SIG-M5 treated with dmso at 0.1 percent for 504 hours (cell line): Measurements from ENCODE around the gene RALGPS1.
A peak's percentile ranks its signal among the peaks of the same experiment; 100 is the strongest.

Experiments
- DNase-seq: peaks from one replicate; lab custom pipeline; 2025; ENCODE audit not compliant: unreplicated experiment; lab: John Stamatoyannopoulos, UW

Gene RALGPS1

DNA sequence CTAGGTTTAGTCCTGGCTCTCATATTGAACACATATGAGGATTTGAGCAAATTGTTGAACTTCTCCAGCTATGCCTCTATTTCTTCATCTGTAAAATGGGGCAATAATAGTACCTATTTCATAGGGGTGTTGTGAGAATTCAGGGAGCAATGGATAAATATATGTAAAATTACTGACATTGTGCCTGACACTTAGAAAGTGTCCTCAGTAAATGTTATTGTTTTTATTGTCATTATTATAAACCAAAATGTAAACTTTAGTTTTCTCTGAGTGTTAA, 106.2 kb downstream of the RALGPS1 start:
- no peak for DNase-seq

DNA sequence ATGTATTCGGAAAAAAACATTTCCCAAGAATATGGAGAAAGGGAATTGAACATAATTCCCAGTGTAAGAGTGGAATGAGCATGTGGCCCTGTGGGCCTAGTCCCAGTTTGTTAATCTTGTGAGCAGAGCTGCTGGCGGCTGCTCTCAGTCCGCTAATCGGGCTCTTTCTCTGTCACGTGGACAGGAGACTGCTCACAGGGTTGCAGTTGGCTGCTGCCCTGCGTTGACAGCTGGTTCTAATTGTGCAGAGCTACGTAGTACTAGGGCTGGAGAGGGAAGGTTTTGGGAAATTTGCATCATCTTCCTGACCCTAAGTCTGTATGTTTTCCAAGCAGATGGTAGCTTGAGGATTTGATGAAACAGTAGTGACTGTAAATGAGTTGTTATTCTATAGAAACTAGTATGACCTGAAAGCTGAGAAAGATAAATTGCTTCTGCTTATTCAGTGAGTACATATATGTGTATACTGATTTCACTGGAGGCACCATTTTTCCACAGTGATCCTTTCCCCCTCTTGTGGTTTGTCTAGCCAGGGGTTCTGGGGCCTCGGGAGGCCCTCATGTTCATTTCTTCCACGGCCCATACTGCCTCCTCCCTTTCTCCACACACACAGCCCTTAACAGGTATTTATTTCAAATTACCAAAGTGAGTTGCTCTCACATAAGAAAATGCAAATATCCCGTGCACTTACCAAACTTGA, 107.2 kb downstream of the RALGPS1 start:
- no peak for DNase-seq

DNA sequence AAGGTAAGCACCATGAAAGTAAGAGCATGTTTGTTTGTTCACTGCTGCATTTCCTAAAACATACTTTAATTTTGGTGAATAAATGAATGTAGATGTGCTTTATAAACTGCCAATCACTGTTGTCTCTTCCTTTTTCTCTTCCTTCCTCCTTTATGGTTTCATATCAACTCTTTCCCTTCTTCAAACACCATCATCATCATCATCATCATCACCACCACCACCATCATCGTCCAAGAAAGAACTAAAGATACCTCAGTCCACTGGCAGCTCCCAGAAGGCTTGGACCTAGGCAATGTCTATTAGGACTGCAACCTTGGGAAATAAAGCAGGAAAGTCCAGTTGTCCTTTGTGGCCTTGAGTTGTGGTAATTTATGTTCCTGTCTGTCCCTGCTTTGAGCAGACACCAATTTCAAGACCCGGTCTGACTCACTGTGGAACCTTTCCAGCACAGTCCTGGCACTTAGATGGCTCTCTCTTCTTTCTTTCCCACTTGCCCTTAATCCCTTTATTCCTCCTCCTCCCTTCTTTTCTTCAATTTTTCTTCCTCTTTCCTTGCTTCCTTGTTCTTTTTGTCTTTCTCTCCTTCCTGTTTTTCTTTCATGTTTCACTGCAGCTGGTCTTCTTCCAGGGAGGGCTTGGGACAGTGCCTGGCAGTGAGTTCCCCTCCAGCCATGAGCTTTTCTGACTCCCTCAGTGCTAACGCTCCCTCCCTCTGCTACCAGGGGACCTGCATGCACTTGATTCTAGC, 108.5 kb downstream of the RALGPS1 start:
- DNase-seq = no peak

DNA sequence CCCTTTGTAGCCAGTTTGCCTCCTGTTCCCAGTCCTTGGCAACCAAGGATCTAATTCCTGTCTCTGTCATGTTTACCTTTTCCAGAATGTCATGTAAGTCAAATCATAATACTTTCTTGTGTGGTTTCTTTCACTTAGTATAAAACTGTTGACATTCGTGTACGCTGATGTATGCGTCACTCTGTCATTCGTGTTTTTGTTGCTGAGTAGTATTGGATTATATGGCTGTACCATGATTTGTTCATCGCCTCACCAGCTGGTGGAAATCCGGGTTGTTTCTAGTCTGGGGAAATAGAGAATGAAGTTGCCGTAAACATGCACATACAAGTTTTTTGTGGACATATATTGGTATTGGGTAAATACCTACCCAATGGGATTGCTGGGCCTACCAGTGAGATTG, 110.5 kb downstream of the RALGPS1 start:
- no peak for DNase-seq

DNA sequence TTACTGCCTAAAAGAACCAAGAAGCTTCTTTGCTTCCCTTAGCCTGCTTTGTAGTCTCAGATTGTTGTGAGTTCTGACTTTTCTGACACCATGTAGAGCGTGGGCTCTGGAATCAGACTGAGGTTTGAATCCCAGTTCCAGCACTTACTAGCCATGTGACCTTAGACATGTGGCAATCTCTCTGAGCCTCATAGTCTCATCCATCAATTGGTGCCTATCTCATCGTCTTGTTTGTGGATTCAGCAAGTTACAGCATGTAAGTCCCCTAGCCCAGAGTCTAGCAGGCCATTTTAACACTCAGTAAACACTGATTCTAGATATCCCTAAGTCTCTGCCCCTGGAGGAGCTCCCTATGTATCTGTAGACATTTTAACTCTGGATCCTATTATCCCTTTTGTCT, 113.1 kb downstream of the RALGPS1 start:
- DNase-seq = no peak

DNA sequence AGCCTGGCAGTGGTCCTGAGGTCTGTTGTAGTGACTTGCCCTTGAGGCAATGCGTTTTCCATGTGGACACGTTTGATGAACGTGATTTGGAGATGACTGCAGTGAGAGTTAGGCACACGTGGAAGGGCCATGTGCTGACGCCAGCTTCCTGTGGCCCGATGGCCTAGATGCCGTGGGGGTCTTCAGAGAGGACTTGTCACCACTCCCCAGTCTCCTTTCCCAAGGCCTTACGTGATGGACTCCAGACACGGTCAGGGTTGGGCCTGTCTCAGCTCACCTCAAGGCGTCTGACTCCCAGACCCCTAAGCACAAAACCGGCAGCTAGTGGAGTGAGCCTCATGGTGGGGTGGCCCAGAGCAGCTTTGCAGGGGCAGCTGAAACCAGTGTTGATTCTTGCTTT, 115.0 kb downstream of the RALGPS1 start:
- DNase-seq = no peak

DNA sequence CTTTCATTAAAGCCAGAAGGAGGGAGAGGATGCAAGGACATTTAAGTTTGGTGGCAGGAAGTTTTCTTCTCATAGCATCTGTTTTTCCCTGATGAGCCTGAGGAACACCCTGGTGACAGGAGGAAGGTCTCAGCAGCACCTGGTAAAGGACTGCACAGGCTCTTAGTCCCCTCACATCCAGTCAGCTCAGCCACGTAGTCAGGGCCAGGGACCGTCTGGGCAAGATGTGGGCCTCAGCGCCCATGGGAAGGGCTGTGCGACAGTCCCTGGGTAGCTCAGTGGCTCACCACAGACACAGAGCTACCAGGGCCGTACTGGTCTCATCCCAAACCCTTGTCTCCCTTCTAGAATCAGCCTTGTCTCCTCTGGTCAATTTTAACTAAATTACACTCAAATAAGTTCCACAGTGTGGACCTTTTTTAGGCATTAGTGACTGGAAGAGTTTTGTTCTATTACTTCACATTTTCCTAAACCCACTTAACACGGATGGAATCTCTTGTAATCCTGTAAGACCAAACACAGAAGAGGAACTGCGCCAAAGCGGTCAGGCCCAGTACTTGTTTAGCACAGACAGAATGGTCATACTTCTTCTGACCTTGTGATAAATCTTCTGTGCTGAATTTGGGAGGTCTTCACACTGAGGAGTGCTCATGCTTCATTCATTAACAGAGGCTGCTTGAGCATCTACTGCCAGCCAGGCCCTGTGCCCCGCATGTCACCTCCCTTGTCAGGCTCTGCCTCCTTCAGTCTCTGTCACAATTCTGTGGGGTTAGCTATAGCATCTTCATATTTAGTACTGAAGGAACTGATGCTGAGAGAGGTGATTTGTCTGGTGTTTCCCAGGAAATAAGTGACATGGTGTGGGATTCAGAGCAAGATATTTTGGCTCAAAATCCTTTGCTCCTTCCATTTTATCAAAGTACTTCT, 116.5 kb downstream of the RALGPS1 start:
- no peak for DNase-seq

DNA sequence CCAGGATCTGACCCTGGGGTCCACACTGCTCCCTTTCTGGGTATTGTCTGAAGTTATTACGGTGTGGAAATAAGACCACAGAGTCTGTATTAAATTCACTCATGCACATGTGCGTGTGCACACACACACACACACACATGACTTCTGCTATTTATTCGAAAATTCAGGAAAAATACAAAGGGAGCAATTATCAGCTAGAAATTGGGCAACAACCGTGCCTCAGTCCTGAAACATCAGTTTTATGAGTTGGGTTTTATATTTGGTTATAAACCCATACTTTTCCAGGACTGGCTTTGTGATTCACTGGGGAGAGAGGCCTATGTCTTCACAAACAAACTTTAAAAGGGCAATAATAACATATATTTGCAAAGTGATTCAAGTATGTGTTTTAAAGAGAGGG, 117.7 kb downstream of the RALGPS1 start:
- no peak for DNase-seq

DNA sequence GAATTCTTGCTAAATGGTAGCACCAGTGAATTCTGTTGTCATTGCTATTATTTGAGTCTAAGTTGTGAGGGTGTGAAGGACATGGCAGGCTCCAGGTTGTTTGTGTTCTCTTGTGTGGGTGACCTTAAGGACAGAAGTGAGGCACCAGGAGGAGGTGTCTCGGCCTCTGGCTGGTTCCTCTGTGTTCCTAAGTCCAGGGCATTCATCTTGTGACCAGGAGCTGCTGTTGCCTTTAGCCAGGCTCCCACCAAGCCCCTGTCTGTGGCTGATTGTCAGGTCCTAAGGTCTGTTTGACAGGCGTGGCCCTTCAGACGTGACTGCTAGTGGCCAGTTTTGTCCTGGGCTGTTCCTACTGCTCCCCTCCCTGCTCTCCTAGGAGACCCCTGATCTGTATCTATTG, 118.5 kb downstream of the RALGPS1 start:
- DNase-seq = no peak

DNA sequence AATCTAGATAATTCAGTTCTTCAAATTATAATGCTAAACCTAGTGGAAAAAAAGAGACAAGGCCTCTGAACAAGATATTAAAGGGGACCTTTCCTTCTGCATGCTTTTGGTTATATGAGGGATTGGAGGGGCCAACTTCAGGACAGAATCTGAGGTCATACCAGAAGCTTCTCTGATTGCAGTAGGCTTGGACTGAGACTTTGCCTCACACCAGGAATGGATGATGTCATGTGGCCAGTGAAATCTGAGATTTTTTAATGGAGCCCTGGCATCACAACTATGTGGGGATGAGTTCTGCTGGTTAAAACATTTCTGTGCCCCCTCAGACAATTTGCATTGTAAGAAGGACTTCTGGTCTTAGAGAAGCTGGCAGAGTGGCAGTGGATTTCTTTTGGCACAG, 119.2 kb downstream of the RALGPS1 start:
- DNase-seq = no peak

DNA sequence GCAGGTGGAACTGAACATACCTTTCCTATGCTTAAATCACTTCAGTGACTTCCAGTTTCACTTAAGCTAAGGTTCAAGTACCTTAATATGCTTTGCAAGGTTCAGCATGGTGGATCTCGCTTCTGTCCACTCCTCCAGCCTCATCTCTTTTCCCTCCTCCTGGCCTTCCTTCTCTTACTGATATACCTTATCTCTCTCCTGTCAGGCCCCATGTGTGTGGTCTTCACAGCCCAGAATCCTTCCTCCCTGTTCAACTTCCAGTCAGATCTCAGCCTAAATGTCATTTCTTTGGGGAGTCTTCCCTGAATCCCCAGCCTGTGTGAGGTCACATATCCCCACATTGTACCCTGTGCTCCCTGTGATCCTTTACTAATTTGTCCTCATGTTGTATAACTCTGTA, 120.1 kb downstream of the RALGPS1 start:
- no peak for DNase-seq

DNA sequence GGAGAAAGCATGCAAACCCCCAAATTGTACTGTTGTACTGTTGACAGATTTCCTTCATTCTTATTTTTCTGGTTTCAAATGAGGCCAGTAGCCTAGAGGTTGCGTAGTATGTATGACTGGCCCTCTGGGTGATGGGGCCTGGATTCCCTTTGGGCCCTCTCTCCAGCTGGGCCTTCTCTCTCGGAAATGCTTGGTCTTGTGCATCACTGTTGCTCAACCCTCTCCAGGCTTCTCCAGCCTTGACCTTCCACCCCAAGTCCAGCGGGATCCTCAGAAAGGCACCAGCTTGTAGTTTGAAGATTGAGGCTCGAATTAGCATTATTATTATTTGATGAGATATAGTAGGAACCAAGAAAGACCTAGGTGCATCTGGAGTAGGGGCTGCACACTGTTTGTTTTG, 120.8 kb downstream of the RALGPS1 start:
- no peak for DNase-seq

DNA sequence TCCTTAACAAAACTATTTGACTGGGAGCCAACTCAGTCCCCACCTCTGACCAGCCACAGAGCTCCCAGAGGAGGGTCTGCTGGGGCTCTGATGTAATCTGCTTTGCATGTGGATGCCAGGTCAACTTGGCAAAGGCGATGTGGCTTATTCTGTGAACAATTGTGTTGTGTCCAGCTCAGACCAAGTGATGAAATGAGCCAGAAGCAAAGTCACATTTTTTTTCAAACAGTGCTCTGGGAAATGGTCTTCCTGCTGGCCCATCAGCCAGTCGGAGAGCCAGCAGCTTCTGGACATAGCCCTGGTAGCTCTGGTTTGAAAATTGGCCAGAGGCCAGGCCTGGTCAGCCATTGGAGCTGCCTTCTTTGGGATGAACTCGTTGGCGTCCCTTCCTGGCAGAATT, 121.4 kb downstream of the RALGPS1 start:
- DNase-seq = no peak

DNA sequence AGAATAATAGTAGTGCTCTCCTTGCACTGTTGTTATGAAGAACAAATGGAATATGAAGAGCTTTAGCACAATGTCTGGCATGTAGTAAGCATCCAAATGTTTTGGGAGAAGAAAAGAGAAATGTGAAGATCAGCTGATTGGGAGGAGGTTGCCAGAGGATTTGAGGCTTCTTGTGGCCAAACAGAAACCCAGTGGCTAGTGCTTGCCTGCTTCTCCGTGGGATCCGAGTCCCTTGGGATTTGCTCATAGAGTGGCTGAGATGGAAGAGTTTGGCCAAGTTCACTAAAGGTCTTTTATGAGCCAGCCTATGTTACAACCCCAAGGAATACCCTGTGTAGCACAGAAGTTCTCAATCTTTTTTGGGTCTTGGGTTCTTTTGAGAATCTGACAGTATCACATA, 121.9 kb downstream of the RALGPS1 start:
- no peak for DNase-seq

DNA sequence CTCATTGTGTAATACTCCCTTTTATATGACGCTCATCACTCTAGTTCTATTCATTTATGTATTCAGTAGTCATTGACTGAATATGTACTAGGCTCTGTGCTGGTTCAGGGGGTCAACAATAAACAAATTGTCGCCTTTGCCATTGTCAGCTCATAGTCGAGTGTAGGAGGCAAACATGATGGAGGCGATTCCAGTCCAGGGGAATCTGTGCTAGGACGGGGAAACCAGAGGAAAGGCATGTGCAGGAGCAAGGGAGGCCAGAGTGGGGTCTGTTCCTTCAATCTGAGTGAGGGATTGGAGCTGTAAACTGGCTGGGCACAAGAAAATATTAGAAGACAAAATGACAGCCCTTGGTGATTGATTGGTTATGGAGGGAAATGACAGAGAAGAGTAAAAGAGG, 123.9 kb downstream of the RALGPS1 start:
- DNase-seq = no peak

DNA sequence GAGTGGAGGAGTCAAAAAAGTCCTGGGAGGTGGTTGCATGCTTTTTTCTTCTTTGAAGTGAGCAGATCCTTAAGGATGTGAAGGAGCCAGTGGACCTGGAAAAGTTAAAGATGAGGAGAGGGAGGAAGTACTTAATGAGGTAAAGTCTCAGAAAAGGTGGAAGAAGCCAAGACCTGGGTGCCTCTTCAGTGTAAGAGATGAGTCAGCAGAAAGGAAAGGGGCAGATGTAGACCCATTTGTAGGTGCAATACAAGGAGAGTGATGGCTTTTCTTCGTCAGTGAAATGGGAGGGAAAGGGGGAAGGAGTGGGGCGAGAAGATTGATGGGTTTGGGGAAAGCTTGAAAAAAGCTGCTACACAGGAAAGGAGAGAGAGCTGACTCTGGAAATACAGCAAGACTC, 124.9 kb downstream of the RALGPS1 start:
- DNase-seq = no peak

DNA sequence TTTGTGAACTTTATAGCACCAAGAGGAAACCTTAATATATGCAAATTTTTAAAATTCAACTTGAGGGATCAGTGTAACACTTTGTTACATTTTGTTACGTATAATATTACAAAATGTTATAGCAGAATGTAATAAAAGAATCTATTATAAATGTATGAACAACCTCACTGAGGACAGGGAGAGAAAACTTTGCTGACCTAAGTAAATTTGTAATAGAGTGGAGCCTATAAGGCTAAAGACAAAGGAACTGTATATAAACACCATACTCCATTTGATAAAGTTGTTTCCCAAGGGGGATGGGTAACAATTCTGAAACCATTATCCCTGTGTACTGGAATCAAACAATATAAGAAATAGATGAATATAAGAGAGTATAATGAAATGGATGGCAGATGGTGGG, 130.6 kb downstream of the RALGPS1 start:
- DNase-seq = no peak

DNA sequence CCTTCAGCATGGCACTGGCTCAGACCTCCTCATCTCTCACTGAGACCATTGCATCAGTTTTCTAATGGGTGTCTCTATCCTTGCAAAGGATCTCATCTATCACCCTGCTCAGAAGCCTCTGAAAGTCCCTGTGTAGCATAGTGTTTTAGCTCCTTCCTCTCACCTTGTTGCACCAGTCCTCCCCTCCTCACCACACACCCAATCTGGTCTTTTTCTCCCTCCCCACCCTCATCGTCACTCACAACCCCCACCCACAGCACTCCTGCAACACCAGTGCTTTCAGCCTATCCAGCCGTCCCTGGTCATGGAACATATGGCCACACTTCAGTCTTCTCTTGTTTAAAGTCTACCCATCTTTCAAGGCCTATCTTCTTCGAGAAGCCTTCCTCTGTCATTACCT, 133.4 kb downstream of the RALGPS1 start:
- no peak for DNase-seq

DNA sequence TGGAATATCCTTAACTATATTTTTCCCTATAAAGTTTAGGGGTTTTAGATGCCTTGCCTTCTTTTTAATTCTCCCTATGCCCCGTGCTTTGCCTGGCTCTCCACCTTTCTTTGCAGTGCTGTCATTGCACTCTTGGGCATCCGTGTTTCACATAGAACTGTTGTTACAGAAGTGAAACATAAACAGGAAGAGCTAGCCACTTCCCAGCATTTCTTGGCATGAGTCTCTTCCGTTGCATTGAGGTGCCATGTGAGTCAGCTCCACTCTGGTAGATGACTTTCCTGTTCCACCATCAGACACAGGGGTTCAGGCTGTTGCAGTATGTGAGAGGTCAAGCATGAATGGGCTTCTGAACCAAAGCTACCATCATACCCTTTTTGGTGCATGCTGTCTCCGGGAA, 134.5 kb downstream of the RALGPS1 start:
- peak; percentile 59 for DNase-seq

DNA sequence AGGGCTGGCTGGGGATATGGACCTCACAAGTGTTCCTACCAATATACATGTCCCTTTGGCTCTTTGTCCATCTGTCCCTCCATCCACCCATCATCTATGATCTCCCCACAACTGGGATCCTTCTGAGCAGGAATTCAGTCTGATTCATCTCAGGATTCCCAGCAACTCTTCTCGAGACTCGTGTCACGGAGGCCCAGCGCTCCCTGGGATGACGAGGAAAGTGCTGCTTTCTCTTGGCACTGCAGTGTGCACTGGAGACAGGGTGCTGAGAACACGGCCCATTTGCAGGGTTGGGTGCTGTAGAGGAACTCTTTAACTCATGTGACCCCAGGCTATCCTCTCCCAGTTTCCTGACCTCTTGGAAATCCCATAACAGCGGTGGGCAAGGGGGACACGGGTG, 135.0 kb downstream of the RALGPS1 start:
- DNase-seq = no peak

DNA sequence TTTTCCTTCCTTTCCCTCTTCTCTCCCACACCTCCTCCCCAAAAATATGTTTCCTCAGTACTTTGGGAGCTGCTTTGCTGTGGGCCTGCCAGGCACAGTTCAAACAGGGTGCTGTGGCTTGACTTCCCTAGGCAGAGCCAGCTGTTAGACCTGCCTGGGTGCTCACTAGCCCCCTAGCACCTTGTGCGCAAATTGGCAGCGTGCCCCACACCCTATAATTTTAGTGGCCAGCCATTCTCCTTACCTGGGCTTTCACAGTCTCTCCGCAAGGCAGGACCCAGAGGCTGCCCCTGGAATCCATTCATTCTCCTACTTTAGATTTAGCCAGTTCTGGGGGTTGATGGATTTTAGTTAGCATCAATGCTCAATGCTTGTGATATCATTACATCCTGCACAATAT, 135.6 kb downstream of the RALGPS1 start:
- DNase-seq = no peak

DNA sequence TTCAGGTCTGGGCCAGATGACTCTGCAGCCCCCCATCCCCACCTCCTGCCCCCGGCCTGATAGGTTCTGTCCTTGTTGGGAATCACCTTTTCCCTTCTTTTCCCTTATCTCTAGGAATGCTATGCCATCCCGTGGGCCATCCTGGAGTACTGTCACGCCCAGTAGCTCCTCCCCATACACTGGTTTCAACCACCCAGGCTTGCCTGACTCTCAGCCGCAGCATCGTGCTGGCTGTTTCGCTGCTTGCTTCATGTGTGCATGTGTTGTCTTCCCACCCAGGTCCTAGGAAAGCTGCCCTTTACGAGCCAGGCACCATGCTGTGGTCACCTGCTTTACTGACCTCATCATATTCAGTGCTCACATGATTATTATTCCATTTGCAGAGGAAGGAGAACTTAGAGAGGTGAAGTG, 136.0 kb downstream of the RALGPS1 start:
- no peak for DNase-seq
